HuH-7 (cell line): Measurements from ENCODE around the gene HDAC4.

ENCODE experiments used
- DNase-seq: peaks from one replicate; pipeline ENCODE4 v3.0.0; 2011; ENCODE audit warnings: low spot score

Gene HDAC4

DNA sequence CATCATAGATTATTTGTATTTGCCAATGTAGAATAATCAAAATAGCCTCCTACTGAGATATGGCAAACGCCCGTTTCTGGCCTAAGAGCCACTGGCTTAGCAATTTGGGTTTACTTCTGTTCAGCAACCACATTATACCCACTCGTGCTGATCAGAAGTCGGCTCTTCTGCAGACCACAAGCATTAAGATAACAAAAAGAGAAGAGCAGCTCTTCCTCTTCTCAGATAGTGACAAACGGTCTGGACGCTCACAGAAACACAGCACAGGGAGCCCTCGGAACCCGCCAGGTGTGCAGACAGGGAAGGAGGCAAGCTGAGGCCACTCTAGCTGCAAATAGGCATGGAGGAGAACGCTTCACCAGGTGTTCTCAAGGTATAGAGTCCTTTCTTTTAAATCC, 164.0 kb downstream of the HDAC4 start:
- no peak for DNase-seq

DNA sequence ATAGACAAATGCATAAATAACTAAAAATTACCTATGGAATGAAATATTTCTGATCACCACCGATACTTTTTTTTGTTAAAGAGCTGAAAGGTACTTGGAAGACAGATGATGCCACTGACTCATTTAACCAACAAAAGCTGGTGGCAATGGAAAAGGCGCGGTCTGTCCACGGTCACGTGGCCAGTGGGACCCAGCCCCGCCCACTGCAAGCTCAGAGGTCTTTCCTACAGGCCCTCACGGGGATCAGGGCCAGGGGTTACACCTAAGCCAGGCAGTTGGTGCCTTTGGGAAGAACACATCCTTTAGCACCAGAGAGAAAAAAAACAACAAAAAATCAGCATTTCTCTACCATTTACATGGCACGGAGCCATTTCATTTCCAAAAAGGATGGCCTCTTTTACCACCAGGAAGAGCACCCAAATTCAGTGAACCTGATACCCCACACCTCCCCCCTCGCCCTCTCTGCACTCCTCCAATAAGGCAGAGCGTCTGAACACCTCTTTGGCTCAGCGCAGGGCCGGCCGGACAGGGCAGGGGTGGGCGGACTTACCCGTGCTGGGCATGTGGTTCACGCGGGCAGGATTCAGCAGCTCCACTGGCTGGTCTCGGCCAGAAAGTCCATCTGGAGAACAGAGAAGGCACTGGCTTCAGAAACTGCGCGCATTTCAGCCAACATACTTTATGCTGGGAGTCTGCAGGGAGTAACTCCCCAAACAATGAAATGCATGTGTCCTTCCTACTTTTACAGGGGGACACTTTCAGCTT, 164.6 kb downstream of the HDAC4 start:
- no peak for DNase-seq

DNA sequence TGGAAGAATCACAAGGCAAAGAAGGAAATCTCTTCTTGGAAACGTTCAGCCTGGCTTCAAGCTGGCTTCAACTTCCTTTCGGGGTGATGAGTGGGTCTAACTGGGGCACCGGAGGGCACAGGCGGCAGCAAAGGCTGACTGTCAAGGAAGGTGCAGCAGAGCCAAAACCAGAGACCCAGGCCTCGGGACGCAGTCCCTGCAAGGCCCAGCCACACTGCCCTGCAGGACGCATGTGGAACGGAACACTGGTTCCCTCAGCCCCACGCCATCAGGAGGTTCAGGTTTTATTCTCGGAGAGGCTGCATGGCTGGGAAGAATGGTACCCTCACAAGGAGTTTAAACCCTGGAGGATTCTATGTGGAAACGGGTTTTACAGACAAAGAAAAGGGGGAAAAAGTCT, 165.5 kb downstream of the HDAC4 start:
- DNase-seq = no peak

DNA sequence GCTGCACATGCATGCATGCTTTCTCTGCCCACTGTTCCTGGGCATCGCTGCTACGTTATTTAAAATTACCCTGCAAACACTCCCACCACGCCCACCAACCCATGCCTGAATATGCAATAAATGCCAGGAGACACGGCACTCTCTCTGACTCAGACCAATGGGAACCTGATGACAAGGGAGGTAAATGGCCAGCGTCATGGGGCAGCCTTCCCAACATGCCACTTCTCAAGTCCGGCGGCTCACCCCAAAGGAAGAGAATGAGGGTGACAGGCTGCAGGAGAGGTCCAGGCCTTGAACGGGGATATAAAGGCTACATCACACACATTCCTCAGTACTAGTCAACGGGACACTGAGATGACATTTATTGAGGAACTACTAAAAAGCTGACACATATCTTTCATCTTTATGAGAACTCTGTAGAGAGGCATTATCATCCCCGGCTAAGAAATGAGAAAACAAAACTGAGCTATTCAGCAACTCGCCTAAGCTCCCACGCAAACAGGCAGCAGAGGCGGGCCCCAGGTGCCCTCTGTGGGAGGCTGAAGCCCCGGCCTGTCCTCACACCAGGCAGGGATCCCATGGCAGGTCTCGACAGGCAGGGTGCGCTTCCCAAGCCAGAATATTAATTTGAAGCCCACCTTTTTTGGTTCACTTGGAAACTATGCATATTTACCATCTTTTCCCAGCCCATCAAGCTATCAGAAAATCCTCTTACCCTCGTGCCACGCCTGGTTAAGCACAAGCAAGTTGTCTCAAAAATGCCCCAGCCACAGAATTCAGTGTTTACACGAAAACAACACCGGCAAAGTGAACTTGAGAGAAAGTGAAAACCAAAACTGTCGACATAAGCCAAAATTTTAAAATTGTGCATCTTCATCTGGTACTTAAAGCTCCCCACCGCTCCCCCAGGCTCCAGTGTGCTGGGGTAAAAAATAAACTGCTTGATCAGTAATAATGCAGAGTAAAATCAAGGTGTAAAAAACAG, 166.3 kb downstream of the HDAC4 start:
- no peak for DNase-seq

DNA sequence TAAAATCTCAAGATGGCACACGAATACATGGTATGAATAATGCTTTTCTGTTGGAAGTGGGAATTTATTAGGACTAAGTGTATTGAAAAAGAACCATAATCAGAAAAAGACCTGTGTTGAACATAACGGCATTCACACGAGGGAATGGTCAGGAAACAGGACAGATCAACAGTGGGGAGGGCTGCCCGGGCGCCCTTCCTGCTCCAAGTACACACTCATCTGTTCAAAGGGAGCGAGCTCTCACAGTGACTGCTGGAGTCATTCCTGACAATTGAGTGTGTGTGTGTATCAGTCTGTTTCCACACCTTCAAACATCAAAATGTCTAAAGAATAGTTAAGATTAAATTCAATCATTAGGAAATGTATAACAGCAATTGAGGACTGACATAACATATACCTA, 167.2 kb downstream of the HDAC4 start:
- DNase-seq = no peak

DNA sequence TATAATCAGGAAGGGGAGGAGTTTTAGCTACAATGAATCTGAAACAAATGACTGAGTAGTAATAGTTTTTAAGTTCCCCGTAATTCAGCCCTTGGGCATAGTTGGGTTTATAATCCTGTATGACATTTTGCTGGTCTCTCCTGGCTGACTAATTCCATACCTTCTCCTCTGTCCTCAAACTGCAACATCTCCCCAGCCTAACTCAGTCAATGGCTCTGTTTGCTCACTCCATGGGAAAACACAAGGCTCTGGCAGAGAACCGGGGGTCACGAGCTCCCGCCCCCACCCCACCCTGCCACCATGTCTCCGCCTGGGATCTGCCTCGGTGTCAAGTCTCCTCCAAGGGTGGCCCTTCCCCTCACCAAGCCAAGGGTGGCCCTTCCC, 168.6 kb downstream of the HDAC4 start:
- no peak for DNase-seq

DNA sequence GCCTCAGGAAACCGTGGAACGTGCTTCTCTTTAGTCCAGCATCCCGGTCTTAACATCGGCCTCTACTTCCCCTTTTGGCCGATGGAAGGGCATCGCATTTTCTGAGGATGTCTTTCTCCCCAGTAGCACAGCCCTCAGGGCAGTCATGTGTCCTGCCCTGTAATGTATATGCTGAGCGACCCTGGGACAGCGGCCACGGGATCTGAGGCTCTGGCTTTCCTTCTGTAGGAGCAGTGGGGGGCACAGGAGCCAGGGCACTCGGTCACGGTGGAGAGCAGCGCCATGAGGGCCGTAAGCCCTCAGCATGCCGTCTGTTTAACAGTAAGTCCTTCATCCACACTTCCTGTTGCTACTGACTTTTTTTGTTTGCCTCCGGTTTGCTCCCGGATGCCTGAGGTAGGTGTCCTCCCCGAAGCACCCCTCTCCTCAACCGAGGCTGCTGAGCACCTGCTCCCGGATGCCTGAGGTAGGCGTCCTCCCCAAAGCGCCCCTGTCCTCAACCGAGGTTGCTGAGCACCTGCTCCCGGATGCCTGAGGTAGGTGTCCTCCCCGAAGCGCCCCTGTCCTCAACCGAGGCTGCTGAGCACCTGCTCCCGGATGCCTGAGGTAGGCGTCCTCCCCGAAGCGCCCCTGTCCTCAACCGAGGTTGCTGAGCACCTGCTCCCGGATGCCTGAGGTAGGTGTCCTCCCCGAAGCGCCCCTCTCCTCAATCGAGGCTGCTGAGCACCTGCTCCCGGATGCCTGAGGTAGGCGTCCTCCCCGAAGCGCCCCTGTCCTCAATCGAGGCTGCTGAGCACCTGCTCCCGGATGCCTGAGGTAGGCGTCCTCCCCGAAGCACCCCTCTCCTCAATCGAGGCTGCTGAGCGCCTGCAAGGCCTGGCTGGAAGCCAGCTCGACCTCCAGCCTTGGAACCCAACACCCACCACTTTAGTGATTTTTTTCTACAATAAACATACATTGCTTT, 169.3 kb downstream of the HDAC4 start:
- DNase-seq = no peak

DNA sequence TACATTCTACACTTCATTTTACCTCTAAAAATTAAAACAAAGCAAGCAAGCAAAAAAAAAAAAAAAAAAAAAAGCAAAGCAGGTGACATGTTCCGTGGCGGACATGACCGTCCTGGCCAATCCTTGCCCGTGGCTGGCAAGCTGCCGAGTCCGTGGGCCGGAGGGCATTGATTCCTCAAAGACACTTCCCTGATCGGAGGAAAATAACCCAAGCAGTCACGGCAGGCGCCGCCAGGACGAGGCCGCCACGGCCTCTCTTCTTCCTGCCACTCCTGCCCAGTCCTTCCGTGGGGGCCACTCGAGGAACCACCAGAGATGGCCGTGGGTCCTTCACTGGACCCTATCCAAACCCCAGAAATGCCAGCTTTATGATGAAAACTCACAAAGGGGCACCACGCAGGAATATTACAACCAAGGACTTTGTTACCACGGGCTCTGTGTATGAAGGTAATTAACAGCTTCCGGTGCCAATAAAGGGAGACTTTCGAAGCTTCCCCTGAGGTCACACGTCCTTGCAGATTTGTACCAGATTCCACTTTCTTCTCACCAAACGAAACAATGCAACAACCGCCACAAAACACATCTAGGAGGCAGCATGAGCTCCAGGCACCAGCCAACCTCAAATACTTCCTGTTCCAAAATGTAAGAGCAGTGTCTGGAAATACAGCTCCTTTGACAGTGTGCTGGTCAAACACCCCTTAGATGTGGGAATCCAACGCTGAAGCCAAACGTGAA, 170.3 kb downstream of the HDAC4 start:
- DNase-seq = no peak

DNA sequence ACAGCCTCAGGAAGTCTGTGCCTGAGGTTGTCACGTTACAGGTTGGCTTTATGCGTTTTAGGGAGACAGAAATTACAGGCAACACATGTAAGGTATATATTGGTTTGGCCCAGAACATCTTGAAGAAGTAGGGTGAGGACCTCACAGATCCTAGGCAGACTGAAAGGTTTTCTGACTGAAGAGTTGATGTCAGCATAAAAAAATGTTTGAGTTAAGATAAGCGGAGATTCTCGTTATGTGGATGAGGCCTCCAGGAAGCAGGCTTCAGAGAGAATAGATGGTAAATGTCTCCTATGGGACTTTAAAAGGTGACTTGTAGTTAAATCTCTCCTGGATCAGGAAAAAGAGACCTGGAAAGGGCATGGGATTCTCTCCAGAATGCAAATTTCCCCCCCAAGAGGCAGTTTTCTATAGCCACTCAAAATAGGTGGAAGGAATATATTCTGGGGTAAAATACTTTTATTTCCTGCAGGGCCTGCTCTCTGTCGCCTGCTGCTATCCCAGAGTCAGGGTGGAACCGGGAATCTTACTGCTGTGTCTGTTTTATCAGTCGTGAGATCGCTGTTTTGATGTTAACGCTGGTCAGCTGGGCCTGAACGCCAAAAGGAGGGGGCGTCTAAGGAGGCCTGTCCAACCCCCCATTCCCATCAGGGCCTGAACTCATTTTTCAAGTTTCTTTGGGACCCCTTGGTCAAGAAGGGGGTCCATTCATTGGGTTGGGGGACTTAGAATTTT, 171.1 kb downstream of the HDAC4 start:
- DNase-seq = no peak

DNA sequence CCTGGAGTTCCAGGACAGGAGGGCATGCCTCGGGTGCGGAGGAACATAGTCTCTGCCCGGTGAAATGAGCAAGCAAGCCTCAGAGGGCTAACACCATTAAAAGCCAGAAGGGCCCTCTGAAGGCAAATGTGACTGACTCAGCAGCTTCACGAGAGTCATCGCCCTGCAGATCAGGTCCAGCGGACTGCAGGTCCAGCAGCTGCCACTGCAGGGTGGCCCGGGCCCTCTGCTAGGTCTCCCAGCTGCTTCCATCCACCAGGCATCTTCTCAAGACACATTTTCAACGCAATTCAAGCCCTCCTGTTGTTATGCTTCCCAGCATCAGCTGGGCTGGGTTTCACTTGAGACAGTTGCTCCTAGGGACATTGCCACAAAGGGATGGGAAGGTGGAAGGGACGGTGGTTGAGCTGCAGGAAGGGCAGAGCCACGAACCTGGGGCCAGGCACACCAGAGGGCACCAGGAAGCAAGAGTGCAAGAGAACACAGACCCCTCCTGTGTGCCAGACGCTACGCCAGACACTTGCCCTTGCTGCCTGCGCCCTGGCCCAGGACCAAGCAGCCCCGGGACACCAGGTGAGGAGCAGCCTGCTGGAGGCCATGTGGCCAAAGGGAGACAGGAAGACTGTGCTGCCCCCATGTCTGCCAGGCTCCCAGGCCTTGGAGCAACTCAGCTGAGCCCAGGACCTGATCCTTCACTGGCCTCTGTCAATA, 173.0 kb downstream of the HDAC4 start:
- no peak for DNase-seq

DNA sequence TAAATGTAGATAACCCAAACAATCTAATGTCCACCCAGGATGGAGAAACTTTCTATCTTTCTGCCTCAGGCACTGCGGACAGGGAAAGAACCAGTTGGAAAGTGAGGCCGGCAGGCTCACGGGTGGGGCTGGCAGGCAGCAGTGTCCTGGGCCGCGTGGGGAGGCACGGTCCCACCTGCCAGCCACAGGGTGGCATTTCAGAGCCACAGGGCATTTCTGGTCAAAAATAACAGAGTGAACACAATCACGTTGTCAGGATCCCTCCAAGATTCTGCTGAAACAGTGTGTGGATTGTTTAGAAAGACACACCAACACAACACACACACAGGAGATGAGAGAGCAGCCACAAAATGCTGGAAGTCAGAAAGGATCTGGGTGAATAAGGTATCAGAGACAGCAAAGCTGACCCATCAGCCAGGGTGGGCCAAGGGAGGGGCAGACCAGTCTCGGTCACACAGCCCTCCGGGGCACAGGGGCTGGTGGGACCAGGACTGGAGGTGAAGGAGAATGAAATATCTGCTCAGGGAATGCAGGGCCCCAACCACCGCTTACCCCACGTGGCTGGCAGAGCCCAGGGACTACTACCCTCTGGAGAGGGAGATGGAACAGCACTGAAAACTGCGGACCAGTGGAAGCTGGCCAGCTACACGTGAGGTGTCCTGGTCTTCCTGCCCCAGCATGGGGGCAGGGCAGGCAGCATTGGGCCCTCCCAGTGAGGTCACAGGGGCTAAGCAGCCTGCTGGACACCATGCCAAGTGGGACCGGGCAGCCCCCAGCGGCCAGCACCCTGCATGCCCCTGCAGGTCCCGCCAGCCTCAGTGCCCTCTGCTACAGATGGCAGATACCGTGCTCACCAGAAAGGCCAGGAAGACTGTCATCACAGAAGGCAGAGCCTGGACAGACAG, 173.9 kb downstream of the HDAC4 start:
- no peak for DNase-seq

DNA sequence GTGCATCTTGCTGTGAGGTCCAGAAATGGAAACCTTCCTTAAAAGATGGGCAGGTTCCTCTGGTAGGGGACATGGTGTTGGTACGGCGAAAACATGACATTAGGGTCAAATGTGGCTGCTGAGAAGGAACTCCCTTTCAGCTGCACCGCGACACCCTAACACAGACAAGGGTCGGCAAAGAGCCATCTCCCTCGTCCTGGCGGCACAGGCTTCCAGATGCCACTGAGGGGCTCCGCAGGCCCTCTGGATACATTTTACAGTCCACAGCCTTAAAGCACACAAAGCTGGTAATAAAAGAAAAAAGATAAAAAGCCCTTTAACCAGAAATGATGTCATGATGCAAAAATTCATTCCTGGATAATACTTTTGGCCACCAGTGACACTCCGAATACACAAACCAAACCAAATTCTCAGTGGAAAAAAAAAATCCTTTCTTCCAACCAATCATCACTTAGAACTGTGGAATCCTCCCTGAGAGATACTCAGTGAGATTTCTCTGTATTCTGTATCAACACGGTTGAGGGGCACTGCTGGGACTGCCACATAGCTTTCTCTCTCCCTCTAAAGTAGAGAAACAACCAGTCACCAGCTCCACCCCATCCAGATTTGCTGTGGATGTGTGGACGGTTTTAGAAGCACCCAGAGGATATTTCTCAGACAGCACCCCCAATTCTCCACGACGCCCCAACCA, 174.8 kb downstream of the HDAC4 start:
- no peak for DNase-seq

DNA sequence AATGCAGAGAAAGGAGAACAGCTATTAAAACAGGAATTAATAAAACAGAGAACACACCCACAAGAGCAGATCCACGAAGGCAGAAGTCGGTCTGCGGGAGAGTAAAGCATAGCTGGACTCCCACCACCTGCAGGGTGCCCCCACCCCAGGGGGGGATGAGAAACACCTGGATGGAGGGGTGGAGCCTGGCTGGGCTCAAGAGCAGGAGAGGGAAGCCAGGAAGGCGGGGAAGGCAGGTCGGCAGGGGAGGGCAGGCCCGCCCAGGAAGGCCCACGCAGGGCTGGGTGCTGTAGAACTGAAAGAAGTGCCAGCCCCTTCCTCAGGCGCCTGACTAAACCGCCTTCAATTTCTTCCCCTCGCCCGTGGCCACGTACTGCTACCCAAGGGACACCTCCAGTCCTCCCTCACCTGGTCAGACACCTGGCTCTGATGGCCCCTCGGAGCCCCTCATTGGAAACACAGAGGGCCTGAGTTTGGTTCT, 175.4 kb downstream of the HDAC4 start:
- DNase-seq = no peak

DNA sequence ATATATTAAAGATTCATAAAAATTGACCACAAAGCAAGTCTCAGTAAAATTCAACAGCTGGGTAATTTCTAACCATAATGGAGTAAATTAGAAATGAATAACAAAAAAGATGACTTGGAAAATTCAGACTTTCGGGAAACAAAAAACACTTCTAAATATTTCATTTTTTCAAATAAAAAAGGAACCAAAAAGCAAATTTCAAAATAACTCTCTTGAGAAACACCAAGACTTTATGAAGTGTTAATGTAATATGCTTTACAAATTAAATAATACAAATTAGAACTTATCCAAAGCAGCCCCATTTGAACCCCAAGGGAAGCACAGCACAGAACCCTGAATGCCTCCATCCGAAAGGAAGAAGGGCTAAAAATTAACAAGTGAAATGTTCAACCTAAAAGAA, 175.9 kb downstream of the HDAC4 start:
- DNase-seq = no peak

DNA sequence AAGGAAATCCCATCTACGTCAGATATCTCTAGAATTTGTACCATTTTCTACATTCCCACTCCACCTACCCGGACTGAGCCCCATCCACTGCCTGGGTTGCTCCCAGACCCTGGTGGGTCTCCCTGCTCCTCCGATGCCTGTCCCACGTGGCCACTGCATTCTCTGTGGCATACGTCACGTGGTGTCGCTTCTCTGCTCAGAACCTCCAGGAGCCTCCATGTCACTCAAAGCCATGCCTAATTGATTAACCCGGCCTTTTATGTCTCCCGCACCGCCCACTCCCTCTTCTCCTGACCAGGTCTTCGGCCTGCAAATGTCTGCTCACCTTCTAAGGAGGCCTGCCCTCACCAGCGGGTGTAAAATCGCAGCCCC, 176.6 kb downstream of the HDAC4 start:
- no peak for DNase-seq

DNA sequence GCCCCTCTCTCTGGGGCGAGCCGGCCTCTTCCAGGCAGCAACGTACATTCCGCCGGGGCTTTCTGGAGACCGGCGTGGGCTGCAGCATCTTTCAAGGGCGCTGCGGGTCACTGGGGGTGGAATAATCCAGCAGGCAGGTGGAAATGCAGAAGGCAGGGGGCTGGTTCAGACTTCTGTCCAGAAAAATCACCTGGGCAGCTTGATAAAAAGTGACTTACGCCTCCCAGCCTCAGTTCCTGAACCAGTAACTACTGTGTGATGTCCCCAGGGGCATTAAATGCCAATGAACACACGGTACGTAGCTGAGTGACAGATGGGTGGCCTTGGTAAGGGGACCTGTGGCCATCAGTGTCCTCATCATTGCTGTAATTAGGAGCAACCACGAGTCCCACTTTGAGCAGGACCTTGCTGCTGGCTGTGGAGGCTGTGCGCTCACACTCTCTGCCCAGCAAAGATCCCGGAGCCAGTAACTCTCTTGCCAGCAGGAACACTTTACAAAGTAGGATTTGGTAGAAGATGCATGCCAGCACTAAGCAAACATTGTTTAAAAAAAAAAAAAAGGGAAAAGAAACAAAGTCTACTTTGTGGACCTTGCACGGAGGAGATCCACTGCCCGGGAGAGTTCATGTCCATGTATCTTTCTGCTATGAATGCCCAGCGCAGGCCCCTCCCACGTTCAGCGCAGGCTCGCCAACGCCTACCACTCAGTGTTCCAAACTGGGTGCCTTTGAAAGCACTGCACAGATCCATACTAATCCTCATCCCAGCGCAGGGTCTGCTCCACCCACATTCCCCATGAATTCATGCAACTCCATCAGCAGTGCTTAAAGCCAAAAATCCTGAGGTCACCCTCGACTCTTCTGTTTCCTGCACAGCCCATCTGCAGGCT, 177.3 kb downstream of the HDAC4 start:
- DNase-seq = no peak

DNA sequence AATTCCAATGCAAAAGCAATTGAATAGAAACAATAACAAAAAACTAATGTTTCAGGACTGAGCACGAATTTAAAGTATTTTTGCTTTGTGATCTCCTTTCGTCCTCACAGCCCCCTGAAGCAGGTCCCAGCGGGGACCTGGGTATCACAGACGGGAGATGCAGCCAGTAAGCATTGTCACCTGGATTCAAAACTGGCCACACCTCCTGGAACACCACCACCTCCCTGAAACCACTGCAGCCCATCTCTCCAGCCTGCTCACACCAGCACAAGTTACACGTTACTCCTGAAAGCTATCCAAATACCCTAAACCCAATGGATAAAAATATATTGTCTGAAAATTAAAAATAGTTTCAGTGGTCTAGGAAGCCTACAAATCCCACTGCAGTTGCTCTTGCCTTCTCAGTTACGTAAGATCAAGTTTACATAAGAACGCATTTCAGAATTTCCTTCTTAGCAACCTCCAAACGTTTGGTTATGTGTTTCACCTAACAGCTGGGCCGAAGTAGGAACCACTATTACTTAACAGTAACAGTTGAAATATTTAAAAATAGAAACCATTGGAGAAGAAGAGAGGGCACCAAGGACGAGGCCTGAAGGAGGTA, 178.0 kb downstream of the HDAC4 start:
- no peak for DNase-seq
